Mucosa of descending colon (tissue), 3 donors: ENCODE data around the gene PGLYRP3. TPM values are rescaled to one million over a fixed set of nuclear protein-coding genes. Genes with fewer than 3 reads are reported as not detected.

Experiments
- ATAC-seq: fragments of 200-7000 bp; cut with Tn5 transposase; one replicate; pipeline ENCODE4 v1.9.1; 2020; ENCODE audit warnings: mild to moderate bottlenecking, moderate library complexity
- DNase-seq, 3 donors: peaks; one replicate each; pipeline ENCODE4 v3.0.0-alpha.2; 2020
- H3K36me3 ChIP-seq: fragments of 200-600 bp; one replicate; pipeline ENCODE4 v1.8.0; 2021; ENCODE audit warnings: low read depth, mild to moderate bottlenecking
- H3K4me1 ChIP-seq: fragments of 200-600 bp; one replicate; pipeline ENCODE4 v1.8.0; 2021; ENCODE audit warnings: low read depth, mild to moderate bottlenecking
- H3K4me3 ChIP-seq: fragments of 200-600 bp; one replicate; pipeline ENCODE4 v1.8.0; 2021; ENCODE audit warnings: mild to moderate bottlenecking
- H3K9me3 ChIP-seq: fragments of 200-600 bp; one replicate; pipeline ENCODE4 v1.8.0; 2021; ENCODE audit warnings: mild to moderate bottlenecking
- CTCF ChIP-seq: fragments of 200-600 bp; IDR thresholded peaks from one replicate; pipeline ENCODE4 v1.8.0; 2022; ENCODE audit warnings: antibody characterized with exemption, mild to moderate bottlenecking
- intact Hi-C, 2 donors: fragments of 100-400 bp; cut with DNase I in 1 of 2; cut with micrococcal nuclease in 1 of 2; formaldehyde crosslinking; loops; one replicate each; pipeline versions ENCODE4 v1.11.0 to v1.11.1; 2022; cut with DNase I, micrococcal nuclease
- total RNA-seq, 3 donors: library from RNA; stranded (reverse); fragmentation: NEBNext Ultra II Directional in 2 of 3; extraction: Animal tissue kit (Norgen Biotek cat#: 25700) in 2 of 3; gene quantifications; one replicate each; pipeline versions ENCODE4 v1.2.1 to v1.2.4, GENCODE V29; 2021 to 2023
- donor health status: DM: no; HTN: no; CAD: no; lungs with moderate emphysema.
- donor health status: DM: no; HTN: no; CAD: no.
- donor health status: DM: no; HTN: yes; CAD: no.

Gene PGLYRP3
- total RNA-seq, 3 donors from 2014 or later = not detected

GRCh38 chr1:153310526-153310925, 2.2 kb downstream of the PGLYRP3 start:
- no peaks in the 10 kb centered on the region for H3K9me3 ChIP-seq
- H3K4me1 ChIP-seq = no peaks in the 10 kb centered on the region
- no peak for ATAC-seq
- no peak overlapping the region for H3K4me3 ChIP-seq
- DNase-seq = no peak
- no peaks in the 10 kb centered on the region for H3K36me3 ChIP-seq
- no peak for TF ChIP-seq CTCF
- intact Hi-C loops = no loop called here

DNA sequence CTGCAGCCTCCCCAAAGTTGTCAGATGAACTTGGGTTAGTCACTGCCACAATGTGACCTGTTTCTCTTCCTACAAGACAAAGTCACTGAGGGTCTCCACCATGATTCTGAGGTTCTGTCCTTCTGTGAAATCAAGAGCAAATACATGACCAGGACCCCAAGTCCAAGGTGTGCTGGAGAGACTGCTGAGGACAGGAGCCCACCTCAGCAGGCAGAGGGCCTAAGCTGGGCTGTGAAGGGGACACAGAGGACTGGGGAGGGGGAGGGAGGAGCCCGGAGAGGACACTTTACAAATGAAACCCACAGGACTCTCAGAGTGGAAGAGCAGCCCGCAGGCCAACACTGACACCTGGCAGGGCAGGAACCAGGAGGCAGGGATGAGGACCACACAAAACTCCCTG, 3.3 kb downstream of the PGLYRP3 start:
- Histone ChIP-seq H3K9me3 (no peaks in the 10 kb centered on the region), H3K4me3 (no peak overlapping the region), H3K36me3 (no peaks in the 10 kb centered on the region), H3K4me1 (no peaks in the 10 kb centered on the region)
- TF ChIP-seq CTCF = no peak
- intact Hi-C loops = no loop called here
- no peak for DNase-seq
- ATAC-seq = no peak

DNA sequence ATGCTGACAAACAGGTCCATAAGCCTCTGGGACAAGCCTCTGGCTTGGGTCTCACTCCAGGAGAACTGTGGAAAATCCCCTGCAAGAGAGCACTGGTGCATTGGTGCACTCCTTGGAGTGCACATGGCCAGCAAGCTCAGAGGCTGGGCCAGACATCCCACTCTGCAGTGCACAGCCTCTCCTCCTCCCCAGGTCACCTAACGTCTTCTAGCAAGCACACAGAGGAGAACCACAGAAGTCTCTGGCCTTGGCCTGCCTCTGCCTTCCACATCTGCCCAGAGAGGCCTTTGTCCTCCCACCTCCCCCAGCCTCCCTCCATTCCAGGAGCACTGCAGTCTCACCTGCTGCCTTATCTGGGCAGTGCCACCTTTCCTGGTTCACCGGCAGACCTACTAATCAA, 4.2 kb downstream of the PGLYRP3 start:
- DNase-seq = no peak
- ATAC-seq = no peak
- no peak overlapping the region for H3K4me3 ChIP-seq
- H3K36me3 ChIP-seq = no peaks in the 10 kb centered on the region
- intact Hi-C loops = no loop called here
- H3K4me1 ChIP-seq = no peaks in the 10 kb centered on the region
- TF ChIP-seq CTCF = no peak
- H3K9me3 ChIP-seq = no peaks in the 10 kb centered on the region

DNA sequence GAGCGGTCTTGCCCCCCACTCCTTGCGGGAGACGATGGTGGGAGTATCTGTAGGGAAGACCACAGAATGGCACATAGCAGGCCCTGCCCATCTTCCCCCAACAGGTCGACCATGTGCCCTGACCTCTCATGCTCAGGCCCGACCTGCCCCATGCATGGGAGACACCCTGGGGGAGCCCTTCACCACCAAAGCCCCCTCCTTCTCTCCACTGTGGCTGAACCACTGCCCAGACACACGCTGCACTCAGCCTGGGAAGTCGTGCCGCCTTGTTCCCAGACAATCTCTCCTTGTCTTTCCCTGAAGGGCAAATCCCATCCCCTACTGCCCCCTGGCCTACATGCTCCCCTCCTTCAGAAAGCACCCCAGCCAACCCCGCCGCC, 5.5 kb downstream of the PGLYRP3 start:
- H3K4me1 ChIP-seq = no peaks in the 10 kb centered on the region
- H3K9me3 ChIP-seq = no peaks in the 10 kb centered on the region
- no peak overlapping the region for H3K4me3 ChIP-seq
- no peak for ATAC-seq
- DNase-seq = no peak
- no peak for TF ChIP-seq CTCF
- intact Hi-C loops = no loop called here
- H3K36me3 ChIP-seq = no peaks in the 10 kb centered on the region

DNA sequence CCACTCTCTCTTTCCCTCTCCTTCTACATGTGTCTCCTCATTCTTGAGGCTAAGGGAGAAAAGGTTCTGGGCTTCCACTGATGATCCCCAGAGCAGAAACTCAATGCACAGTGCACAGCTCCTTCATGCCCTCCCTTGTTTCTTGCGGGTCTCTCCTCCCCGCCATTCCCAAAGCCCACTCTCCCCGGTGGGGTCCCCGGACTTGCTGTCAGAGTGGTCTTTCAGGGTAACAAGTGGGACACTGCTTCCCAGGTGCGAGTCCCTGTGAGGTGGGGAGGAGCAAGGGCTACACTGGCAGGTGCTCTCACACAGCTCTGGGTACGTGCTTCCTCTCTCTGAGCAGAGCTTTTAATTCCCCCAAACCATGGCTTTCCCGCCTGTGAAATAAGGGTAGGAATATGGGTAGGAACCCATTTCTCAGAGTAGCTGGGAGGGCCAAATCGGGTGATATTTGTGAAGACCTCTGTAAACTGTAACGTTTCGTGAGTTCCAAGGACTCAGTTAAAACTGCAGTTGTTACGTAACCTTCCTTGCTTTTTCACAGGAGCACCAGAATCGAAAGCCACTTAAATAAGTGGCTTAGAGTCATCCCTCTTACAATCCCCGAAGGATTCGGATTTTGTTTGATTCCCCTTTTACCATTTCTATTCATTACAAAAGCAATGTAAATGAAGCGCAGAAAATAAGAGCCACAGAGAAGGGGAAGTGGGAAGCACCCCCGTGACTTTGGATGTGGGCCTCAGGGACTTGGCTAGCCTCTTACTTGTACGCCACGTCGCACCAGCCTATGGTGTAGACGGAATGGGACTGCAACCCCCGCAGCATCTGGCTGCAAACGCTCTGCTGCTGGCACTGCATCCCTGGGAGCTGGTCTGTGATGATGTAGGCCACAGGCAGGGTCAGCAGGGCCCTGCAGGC, 6.2 kb downstream of the PGLYRP3 start:
- ATAC-seq (no peak), DNase-seq (no peak)
- intact Hi-C loops = no loop called here
- no peaks in the 10 kb centered on the region for H3K36me3 ChIP-seq
- no peak for TF ChIP-seq CTCF
- H3K4me3 ChIP-seq = no peak overlapping the region
- no peaks in the 10 kb centered on the region for H3K4me1 ChIP-seq
- no peaks in the 10 kb centered on the region for H3K9me3 ChIP-seq
